Activated effector memory CD4-positive, alpha-beta T cell treated with Interleukin-2 at 50 U/mL for 16 hours (primary cell): ENCODE data around the gene CKAP2L.

Experiments used
- DNase-seq: peaks from one replicate; pipeline ENCODE4 v3.0.0-alpha.2; 2020

The CKAP2L gene

GRCh38 chr2:112764071-112765044, at the start of gene CKAP2L:
TSS of gene CKAP2L (minus strand) at chr2:112764609. CDS start at chr2:112764598, 11 bp downstream.
- peak; percentile 93 for DNase-seq

- DNase-seq = no peak
Measured at GRCh38 chr2:112813280-112813966, 49.0 kb upstream of the CKAP2L start.

GRCh38 chr2:112812318-112813267, 48.2 kb upstream of the CKAP2L start:
- no peak for DNase-seq

- no peak for DNase-seq
Measured at GRCh38 chr2:112811841-112812306, 47.5 kb upstream of the CKAP2L start.

GRCh38 chr2:112811276-112811831, 46.9 kb upstream of the CKAP2L start:
- DNase-seq = no peak

- no peak for DNase-seq
Measured at GRCh38 chr2:112809112-112809511, 44.7 kb upstream of the CKAP2L start.

- no peak for DNase-seq
Measured at GRCh38 chr2:112807233-112807807, 42.9 kb upstream of the CKAP2L start.

GRCh38 chr2:112805542-112805941, 41.1 kb upstream of the CKAP2L start:
- DNase-seq = no peak

- DNase-seq = no peak
Measured at GRCh38 chr2:112803691-112804521, 39.5 kb upstream of the CKAP2L start.

- DNase-seq = no peak
Measured at GRCh38 chr2:112800881-112801583, 36.6 kb upstream of the CKAP2L start.

GRCh38 chr2:112798979-112799975, 34.9 kb upstream of the CKAP2L start:
- no peak for DNase-seq

- DNase-seq = no peak
Measured at GRCh38 chr2:112796486-112796885, 32.1 kb upstream of the CKAP2L start.

- no peak for DNase-seq
Measured at GRCh38 chr2:112795774-112796173, 31.4 kb upstream of the CKAP2L start.

GRCh38 chr2:112794841-112795240, 30.4 kb upstream of the CKAP2L start:
- DNase-seq = no peak

- no peak for DNase-seq
Measured at GRCh38 chr2:112794131-112794733, 29.8 kb upstream of the CKAP2L start.

GRCh38 chr2:112793449-112793978, 29.1 kb upstream of the CKAP2L start:
- DNase-seq = no peak

- DNase-seq = no peak
Measured at GRCh38 chr2:112792419-112792818, 28.0 kb upstream of the CKAP2L start.

GRCh38 chr2:112791693-112792230, 27.4 kb upstream of the CKAP2L start:
- no peak for DNase-seq
